ENCODE results near the gene DNAH12.

DNAH12 gene

DNA sequence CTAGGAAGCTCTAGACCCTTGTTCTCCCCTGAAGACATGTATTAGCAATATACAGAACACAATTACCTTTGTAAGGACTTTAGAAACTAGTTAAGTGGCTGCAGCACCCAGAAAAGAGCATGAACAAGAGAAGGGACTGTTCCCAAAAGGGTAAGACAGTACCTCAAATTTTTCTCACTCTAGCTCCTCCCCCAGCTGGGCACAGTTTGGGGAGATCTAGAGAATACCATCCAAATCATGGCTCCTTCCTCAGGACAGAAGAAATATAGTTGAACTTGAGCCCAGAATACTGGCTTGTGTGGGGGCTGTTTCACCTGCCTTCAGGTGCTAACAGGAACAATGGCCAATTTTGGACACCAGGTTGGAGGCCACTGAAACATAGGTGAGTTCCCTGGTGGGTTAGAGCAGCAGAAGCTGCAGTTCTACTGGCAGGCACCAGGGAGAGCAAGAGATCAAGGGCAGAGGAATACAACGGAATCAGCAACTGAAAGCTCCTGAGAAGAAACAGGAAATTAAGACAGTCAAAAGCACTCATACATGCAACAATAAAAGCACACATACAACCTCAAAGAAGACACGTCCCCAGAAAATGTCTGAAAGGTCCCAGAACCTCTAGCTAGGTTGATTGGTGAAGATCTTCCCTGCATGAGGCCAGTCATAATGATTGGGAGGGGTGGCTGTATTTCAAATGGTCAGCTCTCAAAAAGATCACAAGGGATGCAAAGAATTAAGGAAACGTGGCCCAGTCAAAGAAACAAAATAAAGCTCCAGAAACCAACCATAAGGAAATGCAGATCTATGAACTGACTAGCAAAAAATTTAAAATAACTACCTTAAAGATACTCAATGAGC, 146.7 kb downstream of the DNAH12 start:
- Histone ChIP-seq H3K9ac (ENCODE audit: low read depth, low read length, poor library complexity) (no peak overlapping the region), H2AFZ (ENCODE audit: low read length) (peak overlapping the region; percentile 75), H2BK15ac (ENCODE audit: low read length) (no peak overlapping the region), H3K4me2 (ENCODE audit: insufficient read depth, low read length, poor library complexity, severe bottlenecking) (no peak overlapping the region), H3K79me1 (ENCODE audit: low read depth, low read length) (no peaks in the 10 kb centered on the region), H3K4me1 (ENCODE audit: control insufficient read depth in 2 of 2, insufficient read depth in 1 of 2, low read depth in 1 of 2, low read length in 2 of 2) (no peaks in the 10 kb centered on the region), H3K27me3 (ENCODE audit: control insufficient read depth in 3 of 3, insufficient read depth in 3 of 3, low read depth in 1 of 3, low read length in 3 of 3) (no peaks in the 10 kb centered on the region), H3K27ac (replicated peaks; ENCODE audit: low read length) (no peak overlapping the region), H2BK12ac (ENCODE audit: low read length) (no peak overlapping the region), H3K4me3 (ENCODE audit: low read length in 2 of 2) (no peak overlapping the region), H3K18ac (ENCODE audit: low read length) (no peak overlapping the region), H2AK5ac (ENCODE audit: low read depth, low read length) (no peak overlapping the region), H3K9me3 (replicated peaks in 1 of 2; ENCODE audit: control insufficient read depth in 2 of 2, insufficient read depth in 1 of 2, low read depth in 1 of 2, low read length in 2 of 2) (peaks cover 0 to 5% of the 10 kb centered on the region in 2 donors), H4K8ac (ENCODE audit: low read depth, low read length) (no peak overlapping the region), H3K36me3 (replicated peaks in 1 of 2; ENCODE audit: control insufficient read depth in 2 of 2, insufficient read depth in 2 of 2, low read length in 2 of 2) (no peaks in the 10 kb centered on the region), H3K14ac (ENCODE audit: low read length) (no peak overlapping the region), H2BK120ac (ENCODE audit: low read depth, low read length) (no peak overlapping the region), H3K23ac (ENCODE audit: low read depth, low read length, poor library complexity) (no peak overlapping the region), H3K4ac (ENCODE audit: low read length) (no peak overlapping the region), H4K91ac (ENCODE audit: low read depth, low read length, poor library complexity) (no peak overlapping the region), H2BK5ac (ENCODE audit: low read length) (no peak overlapping the region)
- peak; percentile 15 for DNase-seq (ENCODE audit: low spot score)
- WGBS, 2 donors (ENCODE audit: extremely low coverage in 2 of 2, insufficient read length in 2 of 2, insufficient replicate concordance in 1 of 2), result no CpG with 5 or more reads among the region's 3 CpGs

- Histone ChIP-seq H3K4me1 (ENCODE audit: control insufficient read depth in 2 of 2, insufficient read depth in 1 of 2, low read depth in 1 of 2, low read length in 2 of 2) (no peaks in the 10 kb centered on the region), H3K36me3 (replicated peaks in 1 of 2; ENCODE audit: control insufficient read depth in 2 of 2, insufficient read depth in 2 of 2, low read length in 2 of 2) (no peaks in the 10 kb centered on the region), H2BK15ac (ENCODE audit: low read length) (no peak overlapping the region), H3K79me1 (ENCODE audit: low read depth, low read length) (no peaks in the 10 kb centered on the region), H4K91ac (ENCODE audit: low read depth, low read length, poor library complexity) (no peak overlapping the region), H2AFZ (ENCODE audit: low read length) (no peak overlapping the region), H3K4me3 (ENCODE audit: low read length in 2 of 2) (no peak overlapping the region), H3K4me2 (ENCODE audit: insufficient read depth, low read length, poor library complexity, severe bottlenecking) (no peak overlapping the region), H2BK5ac (ENCODE audit: low read length) (no peak overlapping the region), H2BK120ac (ENCODE audit: low read depth, low read length) (no peak overlapping the region), H3K18ac (ENCODE audit: low read length) (no peak overlapping the region), H2BK12ac (ENCODE audit: low read length) (no peak overlapping the region), H3K9me3 (replicated peaks in 1 of 2; ENCODE audit: control insufficient read depth in 2 of 2, insufficient read depth in 1 of 2, low read depth in 1 of 2, low read length in 2 of 2) (peaks cover 0 to 5% of the 10 kb centered on the region in 2 donors), H3K27me3 (ENCODE audit: control insufficient read depth in 3 of 3, insufficient read depth in 3 of 3, low read depth in 1 of 3, low read length in 3 of 3) (no peaks in the 10 kb centered on the region), H4K8ac (ENCODE audit: low read depth, low read length) (no peak overlapping the region), H3K4ac (ENCODE audit: low read length) (no peak overlapping the region), H3K23ac (ENCODE audit: low read depth, low read length, poor library complexity) (no peak overlapping the region), H2AK5ac (ENCODE audit: low read depth, low read length) (no peak overlapping the region), H3K27ac (replicated peaks; ENCODE audit: low read length) (no peak overlapping the region), H3K14ac (ENCODE audit: low read length) (no peak overlapping the region), H3K9ac (ENCODE audit: low read depth, low read length, poor library complexity) (no peak overlapping the region)
- no peak for DNase-seq (ENCODE audit: low spot score)
- WGBS, 2 donors (ENCODE audit: extremely low coverage in 2 of 2, insufficient read length in 2 of 2, insufficient replicate concordance in 1 of 2), result no CpG with 5 or more reads among the region's 3 CpGs
Measured at GRCh38 chr3:57393977-57394376, 150.2 kb downstream of the DNAH12 start.

GRCh38 chr3:57391767-57392166, 152.4 kb downstream of the DNAH12 start:
- Histone ChIP-seq H2AFZ (ENCODE audit: low read length) (no peak overlapping the region), H3K14ac (ENCODE audit: low read length) (no peak overlapping the region), H3K4me2 (ENCODE audit: insufficient read depth, low read length, poor library complexity, severe bottlenecking) (no peak overlapping the region), H2BK15ac (ENCODE audit: low read length) (no peak overlapping the region), H2BK12ac (ENCODE audit: low read length) (no peak overlapping the region), H3K9ac (ENCODE audit: low read depth, low read length, poor library complexity) (no peak overlapping the region), H2AK5ac (ENCODE audit: low read depth, low read length) (no peak overlapping the region), H3K79me1 (ENCODE audit: low read depth, low read length) (no peaks in the 10 kb centered on the region), H2BK120ac (ENCODE audit: low read depth, low read length) (no peak overlapping the region), H3K23ac (ENCODE audit: low read depth, low read length, poor library complexity) (no peak overlapping the region), H3K18ac (ENCODE audit: low read length) (no peak overlapping the region), H4K91ac (ENCODE audit: low read depth, low read length, poor library complexity) (no peak overlapping the region), H2BK5ac (ENCODE audit: low read length) (no peak overlapping the region), H3K4me1 (ENCODE audit: control insufficient read depth in 2 of 2, insufficient read depth in 1 of 2, low read depth in 1 of 2, low read length in 2 of 2) (no peaks in the 10 kb centered on the region), H3K4me3 (ENCODE audit: low read length in 2 of 2) (no peak overlapping the region), H4K8ac (ENCODE audit: low read depth, low read length) (no peak overlapping the region), H3K27ac (replicated peaks; ENCODE audit: low read length) (no peak overlapping the region), H3K4ac (ENCODE audit: low read length) (no peak overlapping the region), H3K27me3 (ENCODE audit: control insufficient read depth in 3 of 3, insufficient read depth in 3 of 3, low read depth in 1 of 3, low read length in 3 of 3) (peaks cover 0 to 3% (median 0%) of the 10 kb centered on the region in 3 experiments), H3K36me3 (replicated peaks in 1 of 2; ENCODE audit: control insufficient read depth in 2 of 2, insufficient read depth in 2 of 2, low read length in 2 of 2) (no peaks in the 10 kb centered on the region), H3K9me3 (replicated peaks in 1 of 2; ENCODE audit: control insufficient read depth in 2 of 2, insufficient read depth in 1 of 2, low read depth in 1 of 2, low read length in 2 of 2) (no peaks in the 10 kb centered on the region)
- DNase-seq (ENCODE audit: low spot score), result no peak
- no CpG with 5 or more reads among the region's 5 CpGs for WGBS, 2 donors (ENCODE audit: extremely low coverage in 2 of 2, insufficient read length in 2 of 2, insufficient replicate concordance in 1 of 2)

GRCh38 chr3:57389271-57389670, 154.9 kb downstream of the DNAH12 start:
- Histone ChIP-seq H2BK12ac (ENCODE audit: low read length) (no peak overlapping the region), H2AK5ac (ENCODE audit: low read depth, low read length) (no peak overlapping the region), H3K4me3 (ENCODE audit: low read length in 2 of 2) (no peak overlapping the region), H2BK15ac (ENCODE audit: low read length) (no peak overlapping the region), H3K4me2 (ENCODE audit: insufficient read depth, low read length, poor library complexity, severe bottlenecking) (no peak overlapping the region), H4K8ac (ENCODE audit: low read depth, low read length) (no peak overlapping the region), H3K9me3 (replicated peaks in 1 of 2; ENCODE audit: control insufficient read depth in 2 of 2, insufficient read depth in 1 of 2, low read depth in 1 of 2, low read length in 2 of 2) (no peaks in the 10 kb centered on the region), H2BK5ac (ENCODE audit: low read length) (no peak overlapping the region), H2BK120ac (ENCODE audit: low read depth, low read length) (no peak overlapping the region), H3K79me1 (ENCODE audit: low read depth, low read length) (no peaks in the 10 kb centered on the region), H3K4ac (ENCODE audit: low read length) (no peak overlapping the region), H2AFZ (ENCODE audit: low read length) (no peak overlapping the region), H4K91ac (ENCODE audit: low read depth, low read length, poor library complexity) (no peak overlapping the region), H3K36me3 (replicated peaks in 1 of 2; ENCODE audit: control insufficient read depth in 2 of 2, insufficient read depth in 2 of 2, low read length in 2 of 2) (no peaks in the 10 kb centered on the region), H3K14ac (ENCODE audit: low read length) (no peak overlapping the region), H3K27me3 (ENCODE audit: control insufficient read depth in 3 of 3, insufficient read depth in 3 of 3, low read depth in 1 of 3, low read length in 3 of 3) (peaks cover 0 to 20% (median 0%) of the 10 kb centered on the region in 3 experiments), H3K27ac (replicated peaks; ENCODE audit: low read length) (no peak overlapping the region), H3K18ac (ENCODE audit: low read length) (no peak overlapping the region), H3K4me1 (ENCODE audit: control insufficient read depth in 2 of 2, insufficient read depth in 1 of 2, low read depth in 1 of 2, low read length in 2 of 2) (no peaks in the 10 kb centered on the region), H3K9ac (ENCODE audit: low read depth, low read length, poor library complexity) (no peak overlapping the region), H3K23ac (ENCODE audit: low read depth, low read length, poor library complexity) (no peak overlapping the region)
- WGBS, 2 donors (ENCODE audit: extremely low coverage in 2 of 2, insufficient read length in 2 of 2, insufficient replicate concordance in 1 of 2), result no CpG with 5 or more reads among the region's 2 CpGs
- DNase-seq (ENCODE audit: low spot score), result no peak

Measured in neuronal stem cell (in vitro differentiated cells).